Fibroblast of pulmonary artery (primary cell): ENCODE measurements around the gene CIC.
A peak's percentile ranks its signal among the peaks of the same experiment; 100 is the strongest.

Source experiments
- DNase-seq: peaks from one replicate; pipeline ENCODE4 v3.0.0-alpha.2; 2010; ENCODE audit warnings: low read depth
- H3K4me3 ChIP-seq: replicated peaks from 2 replicates; pipeline ENCODE4 v1.5.1; 2011; ENCODE audit warnings: low read depth, mild to moderate bottlenecking, control low read depth, low read length, moderate library complexity
- CTCF ChIP-seq: IDR thresholded peaks from 2 replicates; pipeline ENCODE4 v1.5.1; 2011; ENCODE audit warnings: mild to moderate bottlenecking, control low read depth, low read length, inconsistent platforms; ENCODE audit errors: missing control alignments

The CIC gene

GRCh38 chr19:42313096-42313839 is 44.2 kb downstream of the CIC start, which contains the start of gene TMEM145:
Gene TMEM145 (plus strand): TSS chr19:42313309. CDS start chr19:42313377, 68 bp downstream.
- DNase-seq: peak; percentile 52
- H3K4me3 ChIP-seq: peak within 1 kb of the TSS; percentile 45
- no peak for TF ChIP-seq CTCF

GRCh38 chr19:42313840-42314755 is 45.0 kb downstream of the CIC start:
- DNase-seq: no peak
- no peak overlapping the region for H3K4me3 ChIP-seq
- no peak for TF ChIP-seq CTCF

GRCh38 chr19:42315024-42315423 is 46.0 kb downstream of the CIC start:
- H3K4me3 ChIP-seq: no peak overlapping the region
- no peak for DNase-seq
- no peak for TF ChIP-seq CTCF

- TF ChIP-seq CTCF: no peak
- no peak overlapping the region for H3K4me3 ChIP-seq
- no peak for DNase-seq
Measured at GRCh38 chr19:42316223-42317211, 47.5 kb downstream of the CIC start.

- no peak for TF ChIP-seq CTCF
- DNase-seq: no peak
- no peak overlapping the region for H3K4me3 ChIP-seq
Measured at GRCh38 chr19:42317535-42317934, 48.5 kb downstream of the CIC start.

- no peak overlapping the region for H3K4me3 ChIP-seq
- TF ChIP-seq CTCF: no peak
- no peak for DNase-seq
Measured at GRCh38 chr19:42322305-42322704, 53.3 kb downstream of the CIC start.
